OCI-LY7 (cell line): ENCODE data around the gene SLC12A8.

Experiments
- CTCF ChIP-seq: fragments of 200-600 bp; sonication (generic); conservative IDR thresholded peaks from 2 replicates; pipeline ENCODE4 v1.5.1; 2014; ENCODE audit warnings: mild to moderate bottlenecking, antibody characterized with exemption, low read length, moderate library complexity, mixed read lengths
- EZH2phosphoT487 ChIP-seq: fragments of 200-600 bp; sonication (generic); IDR thresholded peaks from 2 replicates; pipeline ENCODE4 v1.6.1; 2018; ENCODE audit warnings: low read depth, borderline replicate concordance, mild to moderate bottlenecking, mixed run types, antibody characterized with exemption, low read length, moderate library complexity, mixed read lengths

DNA sequence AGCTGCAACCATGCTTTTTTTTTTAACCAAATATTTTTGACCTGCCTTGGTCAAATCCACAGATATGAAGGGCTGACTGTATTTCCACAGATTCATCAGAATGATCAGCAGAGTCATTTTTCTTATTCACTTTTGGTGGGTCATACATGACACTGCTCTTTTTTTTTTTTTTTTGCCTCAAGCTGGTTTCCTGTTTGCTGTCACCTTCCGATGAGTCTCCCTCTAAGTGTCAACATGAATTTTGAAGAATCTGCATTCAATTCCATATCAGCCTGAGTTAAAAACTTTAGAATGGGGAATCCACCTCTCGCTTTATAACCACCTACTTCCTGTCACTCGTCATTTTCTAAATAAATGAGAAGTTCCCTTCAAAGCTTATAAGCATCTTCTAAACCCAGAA is 2.2 kb upstream of the SLC12A8 start:
- TF ChIP-seq CTCF, result no peak
- no peak for TF ChIP-seq EZH2phosphoT487
